Lower lobe of right lung (tissue), 2 donors: Measurements from ENCODE around the gene EEF1AKMT1. TPM values are rescaled to one million over a fixed set of nuclear protein-coding genes. Genes with fewer than 3 reads are reported as not detected.

Experiments used
- ATAC-seq, 2 donors: fragments of 200-7000 bp; cut with Tn5 transposase; one replicate each; pipeline ENCODE4 v1.9.1; 2020 to 2022; ENCODE audit warnings: mild to moderate bottlenecking in 2 of 2, moderate library complexity in 2 of 2
- DNase-seq: peaks from one replicate; pipeline ENCODE4 v3.0.0-alpha.2; 2020
- H3K27ac ChIP-seq: fragments of 200-600 bp; one replicate; pipeline ENCODE4 v1.8.0; 2022
- H3K27me3 ChIP-seq: fragments of 200-600 bp; one replicate; pipeline ENCODE4 v1.8.0; 2022; ENCODE audit warnings: low read depth
- H3K36me3 ChIP-seq: fragments of 200-600 bp; one replicate; pipeline ENCODE4 v1.8.0; 2022; ENCODE audit warnings: mild to moderate bottlenecking
- H3K4me1 ChIP-seq: fragments of 200-600 bp; one replicate; pipeline ENCODE4 v1.8.0; 2022
- H3K4me3 ChIP-seq: fragments of 200-600 bp; one replicate; pipeline ENCODE4 v1.8.0; 2022; ENCODE audit warnings: mild to moderate bottlenecking
- H3K9me3 ChIP-seq: fragments of 200-600 bp; one replicate; pipeline ENCODE4 v1.8.0; 2022
- CTCF ChIP-seq: fragments of 200-600 bp; IDR thresholded peaks from one replicate; pipeline ENCODE4 v1.8.0; 2022; ENCODE audit warnings: antibody characterized with exemption, mild to moderate bottlenecking
- intact Hi-C: fragments of 100-400 bp; cut with DNase I; formaldehyde crosslinking; loops from one replicate; pipeline ENCODE4 v1.11.0; 2022
- total RNA-seq: library from RNA; stranded (reverse); fragmentation: NEBNext Ultra II Directional; extraction: Animal tissue kit (Norgen Biotek cat#: 25700); gene quantifications from one replicate; pipeline ENCODE4 v1.2.1, GENCODE V29; 2021
- donor health status: DM: no; HTN: yes; CAD: no; lungs with severe emphysema.

EEF1AKMT1 gene
- total RNA-seq, 1 donor from 2014 or later: 8.7 TPM

GRCh38 chr13:20776751-20777150 lies 3.0 kb upstream of the EEF1AKMT1 start:
- ATAC-seq (no peak), DNase-seq (no peak)
- H3K36me3 ChIP-seq: peaks cover 7% of the 10 kb centered on the region
- H3K9me3 ChIP-seq: no peaks in the 10 kb centered on the region
- no peak overlapping the region for H3K4me3 ChIP-seq
- H3K27ac ChIP-seq: no peak overlapping the region
- intact Hi-C loops: no loop called here
- peaks cover 9% of the 10 kb centered on the region for H3K4me1 ChIP-seq
- H3K27me3 ChIP-seq: no peaks in the 10 kb centered on the region
- TF ChIP-seq CTCF: no peak

DNA sequence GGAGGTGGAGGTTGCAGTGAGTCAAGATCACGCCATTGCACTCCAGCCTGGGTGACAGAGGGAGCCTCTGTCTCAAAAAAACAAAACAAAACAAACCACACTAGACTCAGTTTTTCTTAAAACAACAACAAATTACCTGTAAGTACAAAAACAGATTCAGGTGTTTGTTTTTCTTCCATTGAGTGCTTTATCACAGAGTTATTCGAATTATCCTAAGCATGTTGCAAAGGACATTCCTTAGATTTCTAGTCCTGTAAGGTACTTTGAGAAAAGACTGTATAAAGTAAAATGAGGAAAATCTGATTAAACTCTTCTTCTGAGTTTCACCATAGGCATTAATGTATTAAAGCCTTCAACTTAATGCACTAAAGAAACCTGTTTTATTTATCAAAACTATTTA lies 2.2 kb upstream of the EEF1AKMT1 start:
- Histone ChIP-seq H3K27ac (no peak overlapping the region), H3K27me3 (no peaks in the 10 kb centered on the region), H3K4me1 (peaks cover 9% of the 10 kb centered on the region), H3K36me3 (no peaks in the 10 kb centered on the region), H3K4me3 (no peak overlapping the region), H3K9me3 (no peaks in the 10 kb centered on the region)
- no peak for DNase-seq
- intact Hi-C loops: no loop called here
- no peak for TF ChIP-seq CTCF
- no peak for ATAC-seq

GRCh38 chr13:20774746-20775145 lies 985 bp upstream of the EEF1AKMT1 start:
- Histone ChIP-seq H3K27me3 (no peaks in the 10 kb centered on the region), H3K36me3 (no peaks in the 10 kb centered on the region), H3K27ac (no peak overlapping the region), H3K4me1 (peaks cover 9% of the 10 kb centered on the region), H3K9me3 (no peaks in the 10 kb centered on the region), H3K4me3 (no peak overlapping the region)
- DNase-seq (no peak), ATAC-seq (no peak)
- intact Hi-C loops: no loop called here
- no peak for TF ChIP-seq CTCF

DNA sequence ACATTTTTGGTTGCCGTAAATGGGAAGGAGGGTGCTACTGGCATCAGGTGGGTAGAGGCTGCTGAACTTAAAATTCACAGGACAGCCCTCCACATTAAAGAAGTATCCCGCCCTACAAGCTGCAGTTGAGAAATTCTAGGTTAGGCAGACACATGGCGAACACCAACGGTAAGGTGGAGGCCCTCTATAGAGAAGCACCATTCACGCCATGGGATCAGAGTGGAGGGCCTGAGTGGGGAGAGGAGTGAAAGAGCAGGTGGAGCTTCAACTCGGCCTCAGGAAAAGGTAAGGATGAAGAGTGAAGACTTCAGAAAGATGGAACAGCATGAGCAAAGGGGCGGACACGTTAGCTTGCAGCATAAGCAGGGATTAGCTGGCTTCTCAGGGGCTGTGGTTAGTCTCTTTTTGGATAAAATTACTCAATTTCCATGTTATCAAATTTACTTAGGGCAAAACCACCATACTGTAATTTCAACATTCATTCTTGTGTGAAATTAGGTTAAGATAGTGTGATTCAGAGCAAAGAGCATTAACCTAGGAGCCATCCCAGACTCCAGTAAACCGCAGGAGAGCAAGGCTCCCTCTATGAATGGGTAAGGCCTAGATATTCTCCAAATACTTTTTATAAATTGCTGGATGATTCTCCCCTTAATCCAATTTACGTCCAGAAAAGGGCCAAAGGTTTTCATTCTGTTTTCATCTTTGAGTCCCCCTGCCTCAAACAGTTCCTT lies 1.2 kb downstream of the EEF1AKMT1 start:
- Histone ChIP-seq H3K9me3 (peaks cover 2% of the 10 kb centered on the region), H3K4me3 (peak overlapping the region; percentile 83), H3K27me3 (no peaks in the 10 kb centered on the region), H3K27ac (peak overlapping the region; percentile 94), H3K4me1 (peaks cover 9% of the 10 kb centered on the region), H3K36me3 (no peaks in the 10 kb centered on the region)
- ATAC-seq (no peak), DNase-seq (no peak)
- TF ChIP-seq CTCF: no peak
- intact Hi-C loops: no loop called here

DNA sequence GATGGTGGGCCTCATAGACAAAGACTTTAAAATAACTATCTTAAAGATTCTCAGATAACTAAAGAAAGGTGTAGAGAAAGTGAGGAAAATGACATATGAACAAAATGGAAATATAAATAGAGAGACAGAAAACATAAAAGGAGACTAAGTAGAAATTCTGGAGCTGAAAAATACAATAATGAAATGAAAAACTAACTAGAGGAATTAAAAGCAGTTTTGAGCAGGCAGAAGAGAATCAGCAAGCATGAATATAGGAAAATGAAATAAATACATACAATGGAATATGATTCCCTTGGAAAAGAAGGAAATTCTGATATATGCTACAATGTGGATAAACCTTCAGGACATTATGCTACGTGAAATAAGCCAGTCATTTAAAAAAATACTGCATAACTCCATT lies 3.9 kb downstream of the EEF1AKMT1 start:
- H3K27me3 ChIP-seq: no peaks in the 10 kb centered on the region
- H3K9me3 ChIP-seq: peaks cover 12% of the 10 kb centered on the region
- ATAC-seq (no peak), DNase-seq (no peak)
- no peaks in the 10 kb centered on the region for H3K36me3 ChIP-seq
- no peak overlapping the region for H3K27ac ChIP-seq
- no peak overlapping the region for H3K4me3 ChIP-seq
- intact Hi-C loops: no loop called here
- TF ChIP-seq CTCF: no peak
- H3K4me1 ChIP-seq: peaks cover 9% of the 10 kb centered on the region
